Activated CD8-positive, alpha-beta T cell treated with anti-CD3 and anti-CD28 coated beads for 36 hours (primary cell): Measurements from ENCODE around the gene EGFR. TPM values are rescaled to one million over a fixed set of nuclear protein-coding genes. Genes with fewer than 3 reads are reported as not detected.

Experiments used
- ATAC-seq: fragments of 200-7000 bp; cut with Tn5 transposase; one replicate; pipeline ENCODE4 v1.10.0; 2021; ENCODE audit warnings: mild to moderate bottlenecking, moderate library complexity
- CTCF ChIA-PET: fragments of 350-600 bp; sonication (Branson Sonifier 250); formaldehyde crosslinking; loops from one replicate; lab custom pipeline; 2021; ENCODE audit warnings: antibody characterized with exemption; lab: Charles Lee
- POLR2A ChIA-PET: fragments of 350-600 bp; sonication (Branson Sonifier 250); formaldehyde crosslinking; loops from one replicate; lab custom pipeline; 2021; ENCODE audit warnings: antibody characterized with exemption; lab: Charles Lee
- DNase-seq: peaks from one replicate; pipeline ENCODE4 v3.0.0-alpha.2; 2020
- H3K27ac Mint-ChIP-seq: one replicate; pipeline ENCODE4 v1.8.0; 2021; ENCODE audit warnings: mild to moderate bottlenecking, mixed read lengths
- H3K27me3 Mint-ChIP-seq: one replicate; pipeline ENCODE4 v1.8.0; 2021; ENCODE audit warnings: mixed read lengths
- H3K36me3 Mint-ChIP-seq: one replicate; pipeline ENCODE4 v1.8.0; 2021; ENCODE audit warnings: low read depth, mixed read lengths
- H3K4me1 Mint-ChIP-seq: one replicate; pipeline ENCODE4 v1.8.0; 2021; ENCODE audit warnings: low read depth, mixed read lengths
- H3K4me3 Mint-ChIP-seq: one replicate; pipeline ENCODE4 v1.8.0; 2021; ENCODE audit warnings: mild to moderate bottlenecking, moderate library complexity, mixed read lengths
- H3K9me3 Mint-ChIP-seq: one replicate; pipeline ENCODE4 v1.8.0; 2021; ENCODE audit warnings: mixed read lengths
- intact Hi-C: fragments of 100-400 bp; cut with micrococcal nuclease; formaldehyde crosslinking; loops from one replicate; pipeline ENCODE4 v1.10.0; 2022
- total RNA-seq, 2 experiments: library from RNA; stranded (reverse); gene quantifications; one replicate each; pipeline ENCODE4 v1.2.3, GENCODE V29; 2021
- TF ChIP-seq, protein P1 (sequence below): fragments of 200-600 bp; IDR thresholded peaks from one replicate; pipeline ENCODE4 v1.8.0; 2022; ENCODE audit warnings: antibody characterized with exemption, mild to moderate bottlenecking

The EGFR gene
- total RNA-seq, 2 experiments from 2014 or later = not detected

GRCh38 chr7:55094092-55094690 lies 75.4 kb downstream of the EGFR start:
- Mint-ChIP-seq H3K27me3 (peaks cover 13% of the 10 kb centered on the region), H3K4me1 (no peaks in the 10 kb centered on the region), H3K9me3 (no peaks in the 10 kb centered on the region), H3K4me3 (no peak overlapping the region), H3K27ac (no peak overlapping the region), H3K36me3 (no peaks in the 10 kb centered on the region)
- ATAC-seq (no peak), DNase-seq (no peak)
- POLR2A ChIA-PET = interaction anchor here (0.6 kb wide), 1 partner anchor 315 kb away, joined by 3 read pairs; no protein-coding TSS in a partner anchor
- CTCF ChIA-PET = no interaction called here
- TF ChIP-seq, protein P1, sequence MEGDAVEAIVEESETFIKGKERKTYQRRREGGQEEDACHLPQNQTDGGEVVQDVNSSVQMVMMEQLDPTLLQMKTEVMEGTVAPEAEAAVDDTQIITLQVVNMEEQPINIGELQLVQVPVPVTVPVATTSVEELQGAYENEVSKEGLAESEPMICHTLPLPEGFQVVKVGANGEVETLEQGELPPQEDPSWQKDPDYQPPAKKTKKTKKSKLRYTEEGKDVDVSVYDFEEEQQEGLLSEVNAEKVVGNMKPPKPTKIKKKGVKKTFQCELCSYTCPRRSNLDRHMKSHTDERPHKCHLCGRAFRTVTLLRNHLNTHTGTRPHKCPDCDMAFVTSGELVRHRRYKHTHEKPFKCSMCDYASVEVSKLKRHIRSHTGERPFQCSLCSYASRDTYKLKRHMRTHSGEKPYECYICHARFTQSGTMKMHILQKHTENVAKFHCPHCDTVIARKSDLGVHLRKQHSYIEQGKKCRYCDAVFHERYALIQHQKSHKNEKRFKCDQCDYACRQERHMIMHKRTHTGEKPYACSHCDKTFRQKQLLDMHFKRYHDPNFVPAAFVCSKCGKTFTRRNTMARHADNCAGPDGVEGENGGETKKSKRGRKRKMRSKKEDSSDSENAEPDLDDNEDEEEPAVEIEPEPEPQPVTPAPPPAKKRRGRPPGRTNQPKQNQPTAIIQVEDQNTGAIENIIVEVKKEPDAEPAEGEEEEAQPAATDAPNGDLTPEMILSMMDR = no peak
- intact Hi-C loops = no loop called here

DNA sequence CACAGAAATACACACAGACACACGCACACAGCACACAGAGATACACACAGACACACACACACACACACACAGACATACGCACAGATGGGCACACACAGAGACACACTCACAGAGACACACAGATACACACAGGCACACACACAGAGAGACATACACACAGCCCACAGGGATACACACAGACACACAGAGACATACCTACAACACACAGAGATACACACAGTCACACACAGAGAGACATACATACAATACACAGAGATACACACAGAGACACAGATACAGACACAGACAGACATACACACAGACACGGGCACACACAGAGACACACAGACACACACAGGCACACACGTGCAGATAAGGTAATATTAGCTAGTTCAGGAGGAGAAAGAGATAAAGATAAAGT lies 76.9 kb downstream of the EGFR start:
- no peaks in the 10 kb centered on the region for H3K4me1 Mint-ChIP-seq
- no peak overlapping the region for H3K4me3 Mint-ChIP-seq
- no peak overlapping the region for H3K27ac Mint-ChIP-seq
- TF ChIP-seq, protein P1 = no peak
- intact Hi-C loops = no loop called here
- POLR2A ChIA-PET = no interaction called here
- no peaks in the 10 kb centered on the region for H3K36me3 Mint-ChIP-seq
- ATAC-seq (no peak), DNase-seq (no peak)
- no peaks in the 10 kb centered on the region for H3K9me3 Mint-ChIP-seq
- CTCF ChIA-PET = interaction anchor here (0.6 to 1.1 kb wide), 2 partner anchors 75 to 159 kb away, joined by 3 to 4 read pairs; no protein-coding TSS in a partner anchor
- H3K27me3 Mint-ChIP-seq = peaks cover 14% of the 10 kb centered on the region

DNA sequence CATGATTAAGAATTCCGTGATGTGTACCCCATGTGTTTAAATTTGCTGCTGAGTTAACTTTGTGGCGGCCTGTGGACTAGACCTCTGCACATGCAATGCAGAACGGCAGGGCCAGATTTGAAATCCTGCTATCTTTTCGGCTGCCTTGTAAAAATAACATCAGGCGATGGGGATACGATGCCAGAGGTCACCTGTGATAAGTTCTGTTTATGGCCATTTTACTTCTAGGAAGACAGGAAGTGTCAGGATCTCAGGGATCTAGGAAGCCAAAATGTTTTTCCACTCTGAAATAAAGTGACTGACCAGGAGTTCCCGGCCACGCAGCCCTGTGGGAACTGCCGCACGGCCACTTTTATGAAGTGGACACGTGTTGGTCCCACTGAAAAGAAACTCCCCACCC lies 77.5 kb downstream of the EGFR start:
- Mint-ChIP-seq H3K4me3 (no peak overlapping the region), H3K36me3 (no peaks in the 10 kb centered on the region), H3K27me3 (peaks cover 17% of the 10 kb centered on the region), H3K4me1 (no peaks in the 10 kb centered on the region), H3K27ac (no peak overlapping the region), H3K9me3 (no peaks in the 10 kb centered on the region)
- DNase-seq (no peak), ATAC-seq (no peak)
- ChIA-PET POLR2A (no interaction called here), CTCF (interaction anchor here (0.6 to 1.1 kb wide), 2 partner anchors 76 to 159 kb away, joined by 3 to 4 read pairs; no protein-coding TSS in a partner anchor)
- intact Hi-C loops = no loop called here
- TF ChIP-seq, protein P1 = no peak

DNA sequence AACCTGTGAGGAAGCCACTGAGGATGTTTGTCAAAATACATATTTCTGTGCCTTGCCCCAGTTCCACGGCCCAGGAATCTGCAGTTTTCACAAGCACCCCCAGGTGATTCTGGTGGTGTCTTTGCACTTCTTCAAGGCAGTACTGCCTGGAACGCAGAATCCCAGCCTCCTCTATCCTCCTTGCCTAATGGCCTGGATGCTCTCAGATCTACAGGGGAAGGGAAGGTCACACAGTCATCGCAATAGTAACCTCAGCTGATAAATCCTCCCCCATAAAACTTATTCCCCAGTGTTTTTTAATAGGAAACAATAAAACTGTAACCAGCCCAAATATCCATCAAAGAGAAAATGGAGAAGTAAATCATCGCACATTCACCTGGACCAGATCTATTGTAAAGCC lies 78.3 kb downstream of the EGFR start:
- ChIA-PET CTCF (interaction anchor here (1.1 kb wide), 1 partner anchor 158 kb away, joined by 3 read pairs; no protein-coding TSS in a partner anchor), POLR2A (no interaction called here)
- Mint-ChIP-seq H3K36me3 (no peaks in the 10 kb centered on the region), H3K4me1 (no peaks in the 10 kb centered on the region), H3K27ac (no peak overlapping the region), H3K4me3 (no peak overlapping the region), H3K9me3 (no peaks in the 10 kb centered on the region), H3K27me3 (peaks cover 24% of the 10 kb centered on the region)
- DNase-seq = no peak
- ATAC-seq = no peak
- intact Hi-C loops = no loop called here
- TF ChIP-seq, protein P1 = no peak

- ChIA-PET CTCF (no interaction called here), POLR2A (interaction anchor here (0.6 kb wide), 1 partner anchor 34 kb away, joined by 3 read pairs; no protein-coding TSS in a partner anchor)
- peaks cover 22% of the 10 kb centered on the region for H3K27me3 Mint-ChIP-seq
- H3K27ac Mint-ChIP-seq = no peak overlapping the region
- no peaks in the 10 kb centered on the region for H3K4me1 Mint-ChIP-seq
- TF ChIP-seq, protein P1 = no peak
- no peaks in the 10 kb centered on the region for H3K9me3 Mint-ChIP-seq
- intact Hi-C loops = no loop called here
- DNase-seq = no peak
- H3K36me3 Mint-ChIP-seq = no peaks in the 10 kb centered on the region
- H3K4me3 Mint-ChIP-seq = no peak overlapping the region
- ATAC-seq = no peak
These were observed 80.4 kb downstream of the EGFR start for GRCh38 chr7:55099066-55099820.
